DMS79 treated with DMSO at 0.1 percent for 48 hours (cell line): ENCODE results near the gene HFE.
"Not testable (repeated sequence)": the region's sequence is repeated elsewhere in the genome, so short reads cannot be mapped to it uniquely, and the experiment has no call there.

ENCODE experiments used
- DNase-seq: peaks from one replicate; lab custom pipeline; 2025; lab: John Stamatoyannopoulos, UW

The HFE gene

GRCh38 chr6:26059941-26060340 is 27.3 kb upstream of the HFE start:
- no peak for DNase-seq

GRCh38 chr6:26064619-26065257 is 22.5 kb upstream of the HFE start:
- DNase-seq = no peak

DNA sequence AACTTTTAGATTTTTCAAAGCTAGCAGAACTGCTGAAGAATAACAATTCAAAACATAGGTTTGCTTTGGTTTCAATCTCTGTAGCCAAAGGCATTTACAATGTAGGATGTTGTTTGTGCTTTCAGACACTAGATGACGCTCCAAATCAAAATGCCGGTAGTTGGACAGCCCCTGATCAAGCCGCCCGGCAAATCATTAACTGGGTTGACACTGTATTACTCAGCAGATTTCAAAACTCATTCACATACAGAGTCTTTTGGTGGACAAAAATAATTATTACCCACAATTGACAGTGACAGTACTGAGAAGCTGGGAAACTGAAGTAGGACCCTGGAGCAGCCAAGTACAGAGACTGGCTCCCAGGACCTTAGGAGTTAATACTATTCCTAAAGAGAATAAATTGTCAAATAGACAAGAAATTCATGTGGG is 21.3 kb upstream of the HFE start:
- no peak for DNase-seq

GRCh38 chr6:26067367-26067766 is 19.9 kb upstream of the HFE start:
- no peak for DNase-seq

DNA sequence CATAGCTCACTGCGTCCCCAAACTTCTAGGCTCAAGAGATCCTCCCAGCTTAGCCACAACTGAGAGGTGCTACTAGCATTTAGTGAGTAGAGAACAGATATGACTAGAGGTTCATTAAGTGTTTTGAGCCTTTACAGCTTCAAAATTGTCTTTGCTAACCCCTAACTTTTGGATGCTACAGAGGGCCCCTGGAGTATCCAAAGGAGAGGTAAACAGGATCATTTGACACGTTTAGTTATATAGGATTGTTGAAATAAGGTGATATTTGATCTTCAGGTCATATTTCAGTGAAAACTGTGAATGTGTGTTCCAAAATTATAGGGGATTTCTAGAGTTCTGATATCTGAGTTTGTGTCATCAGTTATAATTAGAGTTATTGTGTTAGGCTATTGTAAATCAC is 19.2 kb upstream of the HFE start:
- no peak for DNase-seq

- no peak for DNase-seq
Observed at GRCh38 chr6:26071135-26071534, 16.1 kb upstream of the HFE start.

- no peak for DNase-seq
Observed at GRCh38 chr6:26075063-26075717, 12.0 kb upstream of the HFE start.

- not testable (repeated sequence) for DNase-seq
Observed at GRCh38 chr6:26078066-26078465, 9.2 kb upstream of the HFE start.

GRCh38 chr6:26081096-26081495 is 6.1 kb upstream of the HFE start:
- DNase-seq = not testable (repeated sequence)

DNA sequence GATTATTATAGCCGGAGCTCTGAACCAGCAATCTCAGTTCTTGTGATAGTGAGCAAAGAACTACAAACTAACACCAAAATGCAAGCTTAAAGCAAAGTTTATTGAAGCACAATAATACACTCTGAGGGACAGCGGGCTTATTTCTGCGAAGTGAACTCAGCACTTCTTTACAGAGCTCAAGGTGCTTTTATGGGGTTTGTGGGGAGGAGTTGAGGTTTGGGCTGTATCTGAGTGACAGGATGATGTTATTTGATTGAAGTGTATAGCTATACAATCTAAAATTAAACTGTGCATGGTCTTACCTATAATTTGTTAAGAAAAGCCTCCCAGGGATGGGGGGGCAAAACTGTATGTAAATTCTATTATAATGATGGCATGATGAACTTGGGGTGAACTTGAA is 1.0 kb upstream of the HFE start:
- DNase-seq = no peak

DNA sequence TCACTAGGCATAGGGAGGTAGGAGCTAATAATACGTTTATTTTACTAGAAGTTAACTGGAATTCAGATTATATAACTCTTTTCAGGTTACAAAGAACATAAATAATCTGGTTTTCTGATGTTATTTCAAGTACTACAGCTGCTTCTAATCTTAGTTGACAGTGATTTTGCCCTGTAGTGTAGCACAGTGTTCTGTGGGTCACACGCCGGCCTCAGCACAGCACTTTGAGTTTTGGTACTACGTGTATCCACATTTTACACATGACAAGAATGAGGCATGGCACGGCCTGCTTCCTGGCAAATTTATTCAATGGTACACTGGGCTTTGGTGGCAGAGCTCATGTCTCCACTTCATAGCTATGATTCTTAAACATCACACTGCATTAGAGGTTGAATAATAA is 1.1 kb downstream of the HFE start:
- no peak for DNase-seq

- DNase-seq = no peak
Observed at GRCh38 chr6:26089272-26089671, 2.0 kb downstream of the HFE start.

DNA sequence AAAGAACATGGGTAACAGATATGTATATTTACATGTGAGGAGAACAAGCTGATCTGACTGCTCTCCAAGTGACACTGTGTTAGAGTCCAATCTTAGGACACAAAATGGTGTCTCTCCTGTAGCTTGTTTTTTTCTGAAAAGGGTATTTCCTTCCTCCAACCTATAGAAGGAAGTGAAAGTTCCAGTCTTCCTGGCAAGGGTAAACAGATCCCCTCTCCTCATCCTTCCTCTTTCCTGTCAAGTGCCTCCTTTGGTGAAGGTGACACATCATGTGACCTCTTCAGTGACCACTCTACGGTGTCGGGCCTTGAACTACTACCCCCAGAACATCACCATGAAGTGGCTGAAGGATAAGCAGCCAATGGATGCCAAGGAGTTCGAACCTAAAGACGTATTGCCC is 5.2 kb downstream of the HFE start:
- no peak for DNase-seq

DNA sequence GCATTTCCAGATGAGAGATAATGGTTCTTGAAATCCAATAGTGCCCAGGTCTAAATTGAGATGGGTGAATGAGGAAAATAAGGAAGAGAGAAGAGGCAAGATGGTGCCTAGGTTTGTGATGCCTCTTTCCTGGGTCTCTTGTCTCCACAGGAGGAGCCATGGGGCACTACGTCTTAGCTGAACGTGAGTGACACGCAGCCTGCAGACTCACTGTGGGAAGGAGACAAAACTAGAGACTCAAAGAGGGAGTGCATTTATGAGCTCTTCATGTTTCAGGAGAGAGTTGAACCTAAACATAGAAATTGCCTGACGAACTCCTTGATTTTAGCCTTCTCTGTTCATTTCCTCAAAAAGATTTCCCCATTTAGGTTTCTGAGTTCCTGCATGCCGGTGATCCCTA is 6.8 kb downstream of the HFE start:
- DNase-seq = no peak

DNA sequence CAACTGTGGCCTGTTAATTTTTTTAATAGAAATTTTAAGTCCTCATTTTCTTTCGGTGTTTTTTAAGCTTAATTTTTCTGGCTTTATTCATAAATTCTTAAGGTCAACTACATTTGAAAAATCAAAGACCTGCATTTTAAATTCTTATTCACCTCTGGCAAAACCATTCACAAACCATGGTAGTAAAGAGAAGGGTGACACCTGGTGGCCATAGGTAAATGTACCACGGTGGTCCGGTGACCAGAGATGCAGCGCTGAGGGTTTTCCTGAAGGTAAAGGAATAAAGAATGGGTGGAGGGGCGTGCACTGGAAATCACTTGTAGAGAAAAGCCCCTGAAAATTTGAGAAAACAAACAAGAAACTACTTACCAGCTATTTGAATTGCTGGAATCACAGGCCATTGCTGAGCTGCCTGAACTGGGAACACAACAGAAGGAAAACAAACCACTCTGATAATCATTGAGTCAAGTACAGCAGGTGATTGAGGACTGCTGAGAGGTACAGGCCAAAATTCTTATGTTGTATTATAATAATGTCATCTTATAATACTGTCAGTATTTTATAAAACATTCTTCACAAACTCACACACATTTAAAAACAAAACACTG is 10.1 kb downstream of the HFE start:
- peak; percentile 44 for DNase-seq

GRCh38 chr6:26103141-26103769 is 16.0 kb downstream of the HFE start:
- no peak for DNase-seq

- no peak for DNase-seq
Observed at GRCh38 chr6:26103770-26104456, 16.7 kb downstream of the HFE start.

- no peak for DNase-seq
Observed at GRCh38 chr6:26104457-26105108, 17.4 kb downstream of the HFE start.

DNA sequence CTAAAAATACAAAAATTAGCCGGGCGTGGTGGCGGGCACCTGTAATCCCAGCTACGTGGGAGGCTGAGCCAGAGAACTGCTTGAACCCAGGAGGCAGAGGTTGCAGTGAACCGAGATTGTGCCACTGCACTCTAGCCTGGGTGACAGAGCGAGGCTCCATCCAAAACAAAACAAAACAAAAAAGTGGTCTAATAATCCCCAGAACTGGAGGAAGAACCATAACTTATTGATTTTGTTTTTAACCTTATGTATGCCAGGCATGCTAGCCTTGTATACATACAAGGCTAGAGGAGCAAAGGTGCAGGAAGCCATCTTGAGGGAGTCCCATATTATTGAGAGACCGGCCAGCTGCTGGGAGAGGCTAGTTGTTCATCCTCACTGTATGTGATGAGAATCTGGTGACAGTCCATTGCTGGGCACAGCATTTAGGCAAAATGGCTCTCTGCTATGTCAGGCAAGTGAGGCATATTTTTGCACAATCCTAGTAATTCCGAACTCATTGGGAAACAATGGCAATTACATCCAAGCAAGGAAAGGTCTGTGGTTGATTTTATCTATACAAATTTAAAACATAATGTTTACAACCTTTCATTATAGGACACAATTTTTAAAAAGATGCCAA is 18.0 kb downstream of the HFE start:
- DNase-seq = no peak

GRCh38 chr6:26105842-26106241 is 18.6 kb downstream of the HFE start:
- no peak for DNase-seq

DNA sequence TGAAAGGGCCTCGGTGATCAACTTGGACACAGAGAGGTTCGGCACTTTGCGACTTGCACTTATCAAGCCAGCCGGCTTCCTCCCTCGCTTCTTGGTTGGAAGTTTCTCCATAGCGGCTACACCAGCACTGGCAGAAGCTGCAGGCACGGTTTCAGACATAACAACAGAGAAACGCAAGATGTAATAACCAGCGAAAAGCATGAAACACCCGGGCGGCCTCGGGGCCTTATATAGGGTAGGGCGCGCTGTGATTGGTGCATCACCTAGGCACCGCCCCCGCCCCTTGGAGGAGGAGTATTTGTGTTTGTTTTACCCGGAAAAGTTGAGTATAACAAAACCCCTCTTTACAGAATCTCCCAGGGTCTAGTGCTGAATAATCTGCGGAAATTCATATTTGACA is 20.7 kb downstream of the HFE start:
- DNase-seq = no peak

DNA sequence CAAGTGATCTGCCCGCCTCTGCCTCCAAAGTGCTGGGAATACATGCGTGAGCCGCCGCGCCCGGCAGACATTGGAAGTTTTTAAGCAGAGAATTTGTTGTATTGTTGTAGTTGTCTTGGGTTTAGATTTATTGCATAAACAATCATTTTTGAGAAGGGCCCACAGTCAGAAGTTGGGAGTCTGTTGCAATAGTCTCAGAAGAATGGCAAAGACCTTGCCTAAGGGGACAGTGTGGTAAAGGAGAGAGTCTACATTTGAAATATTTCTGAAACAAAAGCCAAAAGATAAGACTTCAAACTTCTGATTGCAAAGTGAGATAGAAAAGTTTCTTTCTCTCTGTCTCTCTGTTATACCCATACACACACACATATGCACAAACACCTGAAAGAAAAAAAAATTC is 22.5 kb downstream of the HFE start:
- no peak for DNase-seq
